ENCODE data around the gene MDM4.

DNA sequence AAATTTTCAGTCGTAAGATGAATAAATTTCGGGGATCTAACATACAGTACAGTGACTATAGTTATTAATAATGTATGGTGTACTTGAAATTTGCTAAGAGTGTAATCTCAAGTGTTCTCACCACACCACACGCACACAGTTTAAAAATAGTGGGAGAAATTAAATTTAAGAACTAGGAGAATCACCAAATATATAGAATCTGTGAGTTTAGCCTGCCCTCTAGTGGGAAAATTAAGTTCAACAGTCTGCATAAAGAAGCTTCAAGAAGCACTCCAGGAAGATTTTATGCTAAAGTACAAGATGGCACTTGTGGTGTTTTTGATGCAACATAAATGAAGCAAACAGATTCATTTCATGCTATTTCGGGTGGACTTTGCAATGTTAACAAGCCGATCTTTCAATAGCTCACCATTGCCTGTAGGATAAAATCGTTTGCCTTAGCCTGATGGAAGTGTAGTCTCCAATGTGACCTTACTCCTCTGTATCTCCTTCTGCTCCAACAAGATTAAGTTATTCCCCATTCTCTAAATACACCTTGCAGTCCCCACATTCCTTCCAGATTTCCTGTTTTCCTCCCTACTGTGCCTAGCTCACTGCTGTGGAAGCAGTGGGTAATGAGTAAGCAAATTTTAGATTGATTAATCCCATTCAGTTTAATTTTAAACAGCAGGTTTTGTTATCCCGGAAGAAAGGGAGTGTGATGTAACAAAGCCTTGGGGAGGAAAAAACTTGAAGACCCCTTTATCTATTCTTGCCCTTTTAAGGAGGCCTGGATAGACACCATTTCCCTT, 12.9 kb upstream of the MDM4 start:
- TF ChIP-seq CTCF (IDR thresholded peaks at IDR 0.05) = peak; percentile 68 to 87 (median 83)
- no peak for TF ChIP-seq EP300 (IDR thresholded peaks at IDR 0.05)
- TF ChIP-seq POLR2AphosphoS5 (IDR thresholded peaks at IDR 0.05) = no peak
- no peak for TF ChIP-seq POLR2A (IDR thresholded peaks at IDR 0.05)

Data from upper lobe of left lung (tissue), 4 donors.